K562 (cell line): ENCODE results near the gene DELE1. TPM values are rescaled to one million over a fixed set of nuclear protein-coding genes. Genes with fewer than 3 reads are reported as not detected.
A peak's percentile ranks its signal among the peaks of the same experiment; 100 is the strongest.

ENCODE experiments used
- C11orf30 ChIP-seq: fragments of 450-650 bp; IDR thresholded peaks from 2 replicates; pipeline ENCODE4 v1.6.1; 2016; ENCODE audit warnings: low read depth, mild to moderate bottlenecking
- FOXA3 ChIP-seq, 2 experiments: fragments of 450-650 bp in 1 of 2; sonication (generic) in 1 of 2; formaldehyde crosslinking; IDR thresholded peaks in 1 of 2; conservative IDR thresholded peaks in 1 of 2; 2 replicates each; pipeline versions ENCODE4 v1.4.0 to v1.8.0; 2020 to 2022; ENCODE audit warnings: mild to moderate bottlenecking in 2 of 2, missing genetic modification reagents in 1 of 2
- KDM2B ChIP-seq: fragments of 250-450 bp; sonication (Bioruptor Pico); IDR thresholded peaks from 2 replicates; pipeline ENCODE4 v1.8.0; 2021; ENCODE audit warnings: mild to moderate bottlenecking, moderate library complexity
- PTRF ChIP-seq: fragments of 450-650 bp; IDR thresholded peaks from 2 replicates; pipeline ENCODE4 v1.6.1; 2016; ENCODE audit warnings: mild to moderate bottlenecking, missing genetic modification characterization, missing compliant biosample characterization
- SREBF2 ChIP-seq: sonication (generic); formaldehyde crosslinking; IDR thresholded peaks from 2 replicates; pipeline ENCODE4 v1.4.0; 2020; ENCODE audit warnings: mild to moderate bottlenecking, missing genetic modification reagents
- TSC22D4 ChIP-seq: fragments of 450-650 bp; IDR thresholded peaks from 2 replicates; pipeline ENCODE4 v1.6.1; 2016; ENCODE audit warnings: missing genetic modification characterization, missing biosample characterization, control low read depth
- ZNF174 ChIP-seq: fragments of 250-450 bp; sonication (Bioruptor Pico); IDR thresholded peaks from 2 replicates; pipeline ENCODE4 v1.4.0; 2020; ENCODE audit warnings: mild to moderate bottlenecking
- polyA plus RNA-seq, 8 experiments: library from polyadenylated mRNA; depleted of rRNA in 4 of 8; stranded (reverse) in 5 of 8; unstranded in 3 of 8; fragments of >200 nt; fragmentation: Nextera tagmentation in 2 of 8; fragmentation: Illumina TruSeq in 1 of 8; extraction: Ambion mirVana in 2 of 8; extraction: Trizol in 1 of 8; gene quantifications; 2 replicates each; pipeline versions ENCODE4 v1.2.1 to v1.2.3, GENCODE V29; 2011 to 2014; ENCODE audit warnings: inconsistent platforms in 1 of 8, missing spikeins in 1 of 8
- total RNA-seq, 7 experiments: library from RNA; depleted of rRNA in 6 of 7; stranded (reverse); fragments of >200 nt in 6 of 7; fragmentation: Illumina TruSeq in 2 of 7; extraction: Trizol in 2 of 7; gene quantifications; 2 replicates each; pipeline versions ENCODE4 v1.2.1 to v1.2.3, GENCODE V29; 2011 to 2021; ENCODE audit warnings: low replicate concordance in 1 of 7
- TF ChIP-seq, protein P1 (sequence below): fragments of 200-600 bp; sonication (generic); IDR thresholded peaks from one replicate; pipeline ENCODE4 v1.6.1; 2012; ENCODE audit warnings: mild to moderate bottlenecking, low read depth, low read length, inconsistent platforms
- TF ChIP-seq, protein P2 (sequence below), 3 experiments: fragments of 200-800 bp in 1 of 3; fragments of 250-450 bp in 1 of 3; fragments of 450-650 bp in 1 of 3; sonication (Bioruptor Pico) in 1 of 3; sonication (Bioruptor generic) in 1 of 3; formaldehyde crosslinking in 1 of 3; IDR thresholded peaks; 2 replicates each; pipeline versions ENCODE4 v1.6.1 to v1.8.0; 2016 to 2022; ENCODE audit warnings: mild to moderate bottlenecking in 2 of 3, missing genetic modification characterization in 2 of 3, missing compliant biosample characterization in 1 of 3, moderate library complexity in 1 of 3
- TF ChIP-seq, protein P3 (sequence below): fragments of 250-450 bp; sonication (Bioruptor Pico); IDR thresholded peaks from 2 replicates; pipeline ENCODE4 v1.4.0; 2020

The DELE1 gene
- total and polyA plus RNA-seq, 9 of the 15 experiments (the other 6 are each of a cell fraction or from before 2014, with no cell fraction given): 16.6 to 74.4 (median 49.8) TPM

DNA sequence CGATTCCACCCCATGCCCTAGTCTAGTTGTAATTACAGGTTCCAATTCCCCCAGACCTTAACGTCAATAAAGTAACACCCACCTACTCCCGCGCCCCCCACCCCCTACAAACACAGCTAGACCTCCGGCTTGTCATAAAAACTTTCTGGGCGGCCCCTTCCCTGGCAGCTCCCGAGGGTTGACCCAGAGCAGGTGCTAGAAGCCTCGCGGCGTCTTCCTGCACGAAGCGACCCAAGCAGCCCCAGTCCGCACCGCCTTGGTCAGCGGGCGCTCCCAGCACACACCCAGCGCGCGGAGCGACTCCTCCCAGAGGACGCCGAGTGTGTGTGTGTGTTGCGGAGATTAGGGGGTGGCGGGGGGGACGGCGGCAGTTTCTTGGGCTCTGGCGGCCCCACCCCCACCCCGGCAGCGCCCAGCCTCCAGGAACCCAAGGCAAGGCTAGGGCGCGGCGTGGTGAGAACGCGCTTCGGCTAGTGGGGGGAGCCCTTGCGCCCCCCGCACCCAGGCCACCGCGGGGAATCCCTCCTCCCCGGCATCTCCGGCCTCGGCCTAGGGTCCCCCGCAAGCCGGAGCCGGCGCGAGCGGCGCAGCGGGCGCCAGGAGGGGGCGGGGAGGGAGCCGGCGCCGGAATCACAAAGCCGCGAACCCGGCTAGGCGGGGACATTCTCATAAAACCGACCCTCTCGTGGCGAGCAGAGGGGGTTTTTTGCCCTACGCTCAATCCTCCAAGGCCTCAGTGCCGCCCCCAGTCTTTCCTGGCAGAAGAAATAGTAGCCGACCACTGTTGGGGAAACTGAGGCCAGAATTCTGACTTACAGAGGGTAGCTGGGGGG lies 47.7 kb upstream of the DELE1 start (continued):
- TF ChIP-seq, protein P1, sequence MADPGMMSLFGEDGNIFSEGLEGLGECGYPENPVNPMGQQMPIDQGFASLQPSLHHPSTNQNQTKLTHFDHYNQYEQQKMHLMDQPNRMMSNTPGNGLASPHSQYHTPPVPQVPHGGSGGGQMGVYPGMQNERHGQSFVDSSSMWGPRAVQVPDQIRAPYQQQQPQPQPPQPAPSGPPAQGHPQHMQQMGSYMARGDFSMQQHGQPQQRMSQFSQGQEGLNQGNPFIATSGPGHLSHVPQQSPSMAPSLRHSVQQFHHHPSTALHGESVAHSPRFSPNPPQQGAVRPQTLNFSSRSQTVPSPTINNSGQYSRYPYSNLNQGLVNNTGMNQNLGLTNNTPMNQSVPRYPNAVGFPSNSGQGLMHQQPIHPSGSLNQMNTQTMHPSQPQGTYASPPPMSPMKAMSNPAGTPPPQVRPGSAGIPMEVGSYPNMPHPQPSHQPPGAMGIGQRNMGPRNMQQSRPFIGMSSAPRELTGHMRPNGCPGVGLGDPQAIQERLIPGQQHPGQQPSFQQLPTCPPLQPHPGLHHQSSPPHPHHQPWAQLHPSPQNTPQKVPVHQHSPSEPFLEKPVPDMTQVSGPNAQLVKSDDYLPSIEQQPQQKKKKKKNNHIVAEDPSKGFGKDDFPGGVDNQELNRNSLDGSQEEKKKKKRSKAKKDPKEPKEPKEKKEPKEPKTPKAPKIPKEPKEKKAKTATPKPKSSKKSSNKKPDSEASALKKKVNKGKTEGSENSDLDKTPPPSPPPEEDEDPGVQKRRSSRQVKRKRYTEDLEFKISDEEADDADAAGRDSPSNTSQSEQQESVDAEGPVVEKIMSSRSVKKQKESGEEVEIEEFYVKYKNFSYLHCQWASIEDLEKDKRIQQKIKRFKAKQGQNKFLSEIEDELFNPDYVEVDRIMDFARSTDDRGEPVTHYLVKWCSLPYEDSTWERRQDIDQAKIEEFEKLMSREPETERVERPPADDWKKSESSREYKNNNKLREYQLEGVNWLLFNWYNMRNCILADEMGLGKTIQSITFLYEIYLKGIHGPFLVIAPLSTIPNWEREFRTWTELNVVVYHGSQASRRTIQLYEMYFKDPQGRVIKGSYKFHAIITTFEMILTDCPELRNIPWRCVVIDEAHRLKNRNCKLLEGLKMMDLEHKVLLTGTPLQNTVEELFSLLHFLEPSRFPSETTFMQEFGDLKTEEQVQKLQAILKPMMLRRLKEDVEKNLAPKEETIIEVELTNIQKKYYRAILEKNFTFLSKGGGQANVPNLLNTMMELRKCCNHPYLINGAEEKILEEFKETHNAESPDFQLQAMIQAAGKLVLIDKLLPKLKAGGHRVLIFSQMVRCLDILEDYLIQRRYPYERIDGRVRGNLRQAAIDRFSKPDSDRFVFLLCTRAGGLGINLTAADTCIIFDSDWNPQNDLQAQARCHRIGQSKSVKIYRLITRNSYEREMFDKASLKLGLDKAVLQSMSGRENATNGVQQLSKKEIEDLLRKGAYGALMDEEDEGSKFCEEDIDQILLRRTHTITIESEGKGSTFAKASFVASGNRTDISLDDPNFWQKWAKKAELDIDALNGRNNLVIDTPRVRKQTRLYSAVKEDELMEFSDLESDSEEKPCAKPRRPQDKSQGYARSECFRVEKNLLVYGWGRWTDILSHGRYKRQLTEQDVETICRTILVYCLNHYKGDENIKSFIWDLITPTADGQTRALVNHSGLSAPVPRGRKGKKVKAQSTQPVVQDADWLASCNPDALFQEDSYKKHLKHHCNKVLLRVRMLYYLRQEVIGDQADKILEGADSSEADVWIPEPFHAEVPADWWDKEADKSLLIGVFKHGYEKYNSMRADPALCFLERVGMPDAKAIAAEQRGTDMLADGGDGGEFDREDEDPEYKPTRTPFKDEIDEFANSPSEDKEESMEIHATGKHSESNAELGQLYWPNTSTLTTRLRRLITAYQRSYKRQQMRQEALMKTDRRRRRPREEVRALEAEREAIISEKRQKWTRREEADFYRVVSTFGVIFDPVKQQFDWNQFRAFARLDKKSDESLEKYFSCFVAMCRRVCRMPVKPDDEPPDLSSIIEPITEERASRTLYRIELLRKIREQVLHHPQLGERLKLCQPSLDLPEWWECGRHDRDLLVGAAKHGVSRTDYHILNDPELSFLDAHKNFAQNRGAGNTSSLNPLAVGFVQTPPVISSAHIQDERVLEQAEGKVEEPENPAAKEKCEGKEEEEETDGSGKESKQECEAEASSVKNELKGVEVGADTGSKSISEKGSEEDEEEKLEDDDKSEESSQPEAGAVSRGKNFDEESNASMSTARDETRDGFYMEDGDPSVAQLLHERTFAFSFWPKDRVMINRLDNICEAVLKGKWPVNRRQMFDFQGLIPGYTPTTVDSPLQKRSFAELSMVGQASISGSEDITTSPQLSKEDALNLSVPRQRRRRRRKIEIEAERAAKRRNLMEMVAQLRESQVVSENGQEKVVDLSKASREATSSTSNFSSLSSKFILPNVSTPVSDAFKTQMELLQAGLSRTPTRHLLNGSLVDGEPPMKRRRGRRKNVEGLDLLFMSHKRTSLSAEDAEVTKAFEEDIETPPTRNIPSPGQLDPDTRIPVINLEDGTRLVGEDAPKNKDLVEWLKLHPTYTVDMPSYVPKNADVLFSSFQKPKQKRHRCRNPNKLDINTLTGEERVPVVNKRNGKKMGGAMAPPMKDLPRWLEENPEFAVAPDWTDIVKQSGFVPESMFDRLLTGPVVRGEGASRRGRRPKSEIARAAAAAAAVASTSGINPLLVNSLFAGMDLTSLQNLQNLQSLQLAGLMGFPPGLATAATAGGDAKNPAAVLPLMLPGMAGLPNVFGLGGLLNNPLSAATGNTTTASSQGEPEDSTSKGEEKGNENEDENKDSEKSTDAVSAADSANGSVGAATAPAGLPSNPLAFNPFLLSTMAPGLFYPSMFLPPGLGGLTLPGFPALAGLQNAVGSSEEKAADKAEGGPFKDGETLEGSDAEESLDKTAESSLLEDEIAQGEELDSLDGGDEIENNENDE: no peak
- TF ChIP-seq C11orf30: no peak
- TF ChIP-seq TSC22D4 (tag): no peak
- TF ChIP-seq SREBF2 (CRISPR knock-in tag): no peak
- TF ChIP-seq, protein P2, sequence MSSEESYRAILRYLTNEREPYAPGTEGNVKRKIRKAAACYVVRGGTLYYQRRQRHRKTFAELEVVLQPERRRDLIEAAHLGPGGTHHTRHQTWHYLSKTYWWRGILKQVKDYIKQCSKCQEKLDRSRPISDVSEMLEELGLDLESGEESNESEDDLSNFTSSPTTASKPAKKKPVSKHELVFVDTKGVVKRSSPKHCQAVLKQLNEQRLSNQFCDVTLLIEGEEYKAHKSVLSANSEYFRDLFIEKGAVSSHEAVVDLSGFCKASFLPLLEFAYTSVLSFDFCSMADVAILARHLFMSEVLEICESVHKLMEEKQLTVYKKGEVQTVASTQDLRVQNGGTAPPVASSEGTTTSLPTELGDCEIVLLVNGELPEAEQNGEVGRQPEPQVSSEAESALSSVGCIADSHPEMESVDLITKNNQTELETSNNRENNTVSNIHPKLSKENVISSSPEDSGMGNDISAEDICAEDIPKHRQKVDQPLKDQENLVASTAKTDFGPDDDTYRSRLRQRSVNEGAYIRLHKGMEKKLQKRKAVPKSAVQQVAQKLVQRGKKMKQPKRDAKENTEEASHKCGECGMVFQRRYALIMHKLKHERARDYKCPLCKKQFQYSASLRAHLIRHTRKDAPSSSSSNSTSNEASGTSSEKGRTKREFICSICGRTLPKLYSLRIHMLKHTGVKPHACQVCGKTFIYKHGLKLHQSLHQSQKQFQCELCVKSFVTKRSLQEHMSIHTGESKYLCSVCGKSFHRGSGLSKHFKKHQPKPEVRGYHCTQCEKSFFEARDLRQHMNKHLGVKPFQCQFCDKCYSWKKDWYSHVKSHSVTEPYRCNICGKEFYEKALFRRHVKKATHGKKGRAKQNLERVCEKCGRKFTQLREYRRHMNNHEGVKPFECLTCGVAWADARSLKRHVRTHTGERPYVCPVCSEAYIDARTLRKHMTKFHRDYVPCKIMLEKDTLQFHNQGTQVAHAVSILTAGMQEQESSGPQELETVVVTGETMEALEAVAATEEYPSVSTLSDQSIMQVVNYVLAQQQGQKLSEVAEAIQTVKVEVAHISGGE (CRISPR knock-in tag; IDR thresholded peaks at IDR 0.05): no peak
- TF ChIP-seq FOXA3 (CRISPR knock-in tag; conservative IDR thresholded peaks at IDR 0.05 in 1 of 2, IDR thresholded peaks at IDR 0.05 in 1 of 2): no peak
- TF ChIP-seq, protein P3, sequence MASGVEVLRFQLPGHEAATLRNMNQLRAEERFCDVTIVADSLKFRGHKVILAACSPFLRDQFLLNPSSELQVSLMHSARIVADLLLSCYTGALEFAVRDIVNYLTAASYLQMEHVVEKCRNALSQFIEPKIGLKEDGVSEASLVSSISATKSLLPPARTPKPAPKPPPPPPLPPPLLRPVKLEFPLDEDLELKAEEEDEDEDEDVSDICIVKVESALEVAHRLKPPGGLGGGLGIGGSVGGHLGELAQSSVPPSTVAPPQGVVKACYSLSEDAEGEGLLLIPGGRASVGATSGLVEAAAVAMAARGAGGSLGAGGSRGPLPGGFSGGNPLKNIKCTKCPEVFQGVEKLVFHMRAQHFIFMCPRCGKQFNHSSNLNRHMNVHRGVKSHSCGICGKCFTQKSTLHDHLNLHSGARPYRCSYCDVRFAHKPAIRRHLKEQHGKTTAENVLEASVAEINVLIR (CRISPR knock-in tag): no peak
- TF ChIP-seq PTRF: no peak
- TF ChIP-seq KDM2B (CRISPR knock-in tag): peak; percentile 14; the same call in 1 of the 2 replicates
- TF ChIP-seq ZNF174 (CRISPR knock-in tag): no peak
